Activated CD8-positive, alpha-beta memory T cell treated with anti-CD3 and anti-CD28 coated beads for 36 hours (primary cell): ENCODE measurements around the gene SATL1. TPM values are rescaled to one million over a fixed set of nuclear protein-coding genes. Genes with fewer than 3 reads are reported as not detected.
"Not testable (repeated sequence)": the region's sequence is repeated elsewhere in the genome, so short reads cannot be mapped to it uniquely, and the experiment has no call there.

Source experiments
- CTCF ChIA-PET: fragments of 350-600 bp; sonication (Branson Sonifier 250); formaldehyde crosslinking; loops from one replicate; lab custom pipeline; 2021; ENCODE audit warnings: antibody characterized with exemption; lab: Charles Lee
- POLR2A ChIA-PET: fragments of 350-600 bp; sonication (Branson Sonifier 250); formaldehyde crosslinking; loops from one replicate; lab custom pipeline; 2021; ENCODE audit warnings: antibody characterized with exemption; lab: Charles Lee
- total RNA-seq, 2 experiments: library from RNA; stranded (reverse); gene quantifications; one replicate each; pipeline ENCODE4 v1.2.3, GENCODE V29; 2021

SATL1 gene
- total RNA-seq, 2 experiments from 2014 or later, result not detected

- CTCF ChIA-PET, result no interaction called here
- POLR2A ChIA-PET, result no interaction called here
Observed at GRCh38 chrX:85112293-85112692, 131.3 kb downstream of the SATL1 start.

DNA sequence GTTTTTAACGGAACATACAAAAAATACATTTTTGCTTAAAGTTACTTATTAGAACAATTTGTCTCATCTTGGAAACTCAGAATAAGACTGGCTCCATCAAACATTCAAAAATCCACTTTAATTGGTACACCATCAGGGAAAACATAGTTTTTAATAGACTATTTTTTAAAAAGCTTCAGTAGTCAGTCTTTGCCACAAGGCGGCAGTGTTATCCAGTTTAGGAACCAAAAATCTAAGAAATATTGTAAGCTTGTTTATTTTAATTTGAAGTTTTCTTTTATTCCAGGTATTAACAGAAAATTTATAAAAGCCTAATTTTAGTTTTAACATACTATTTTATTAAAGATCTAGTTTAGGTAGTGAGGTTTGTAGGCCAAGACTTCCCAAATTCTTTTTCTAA lies 132.2 kb downstream of the SATL1 start:
- ChIA-PET POLR2A (no interaction called here), CTCF (no interaction called here)

- ChIA-PET CTCF (no interaction called here), POLR2A (no interaction called here)
Observed at GRCh38 chrX:85109235-85109634, 134.3 kb downstream of the SATL1 start.

DNA sequence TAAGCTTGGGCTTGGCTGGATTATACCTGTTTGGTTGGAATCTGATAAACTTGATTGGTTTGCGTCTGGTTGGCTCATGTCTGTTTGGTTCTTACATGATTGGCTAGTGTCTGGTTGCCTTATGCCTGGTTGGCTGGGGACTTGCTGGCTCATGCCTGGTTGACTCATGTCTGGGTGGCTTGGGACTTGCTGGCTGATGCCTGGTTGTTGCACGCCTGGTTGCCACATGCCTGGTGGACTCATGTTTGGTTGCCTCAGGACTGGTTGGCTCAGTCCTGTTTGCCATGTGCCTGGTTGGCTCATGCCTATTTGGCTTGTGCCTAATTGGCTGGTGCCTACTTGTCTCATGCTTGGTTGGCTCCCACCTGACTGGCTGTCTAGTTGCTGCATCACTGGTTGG lies 135.4 kb downstream of the SATL1 start:
- ChIA-PET CTCF (no interaction called here), POLR2A (no interaction called here)

- POLR2A ChIA-PET, result no interaction called here
- CTCF ChIA-PET, result no interaction called here
Observed at GRCh38 chrX:85107407-85107806, 136.2 kb downstream of the SATL1 start.

DNA sequence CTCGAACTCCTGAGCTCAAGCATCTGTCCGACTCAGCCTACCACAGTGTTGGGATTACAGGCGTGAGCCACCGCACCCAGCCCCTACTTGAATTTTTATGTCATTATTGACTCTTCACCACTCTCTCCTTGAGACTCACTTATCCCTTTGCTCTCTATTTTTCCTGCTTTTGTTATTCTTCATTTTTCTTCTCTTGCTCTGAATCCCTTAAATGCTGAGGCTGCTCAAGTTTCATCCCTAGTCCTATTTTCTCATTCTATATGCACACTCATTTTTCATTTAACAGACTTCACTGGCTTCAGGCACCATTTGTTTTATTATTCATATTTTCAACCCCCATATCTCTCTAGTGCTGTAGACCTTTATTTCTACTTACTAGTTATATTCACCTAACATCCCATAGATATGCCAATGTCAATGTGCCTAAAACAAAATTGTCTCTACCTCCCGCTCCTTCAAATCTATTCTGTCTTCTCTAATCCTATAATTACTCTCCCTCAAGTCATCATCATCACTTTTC lies 154.2 kb downstream of the SATL1 start:
- CTCF ChIA-PET, result no interaction called here
- POLR2A ChIA-PET, result no interaction called here

GRCh38 chrX:85084770-85085393 lies 158.7 kb downstream of the SATL1 start:
- POLR2A ChIA-PET, result no interaction called here
- CTCF ChIA-PET, result interaction anchor here (0.8 kb wide), 1 partner anchor 9 kb away, joined by 3 read pairs; no protein-coding TSS in a partner anchor

GRCh38 chrX:85077247-85077646 lies 166.3 kb downstream of the SATL1 start:
- POLR2A ChIA-PET, CTCF ChIA-PET: not testable (repeated sequence)

- ChIA-PET CTCF (no interaction called here), POLR2A (no interaction called here)
Observed at GRCh38 chrX:85065512-85066198, 177.9 kb downstream of the SATL1 start.

- ChIA-PET CTCF (no interaction called here), POLR2A (no interaction called here)
Observed at GRCh38 chrX:85052636-85053343, 190.8 kb downstream of the SATL1 start.

DNA sequence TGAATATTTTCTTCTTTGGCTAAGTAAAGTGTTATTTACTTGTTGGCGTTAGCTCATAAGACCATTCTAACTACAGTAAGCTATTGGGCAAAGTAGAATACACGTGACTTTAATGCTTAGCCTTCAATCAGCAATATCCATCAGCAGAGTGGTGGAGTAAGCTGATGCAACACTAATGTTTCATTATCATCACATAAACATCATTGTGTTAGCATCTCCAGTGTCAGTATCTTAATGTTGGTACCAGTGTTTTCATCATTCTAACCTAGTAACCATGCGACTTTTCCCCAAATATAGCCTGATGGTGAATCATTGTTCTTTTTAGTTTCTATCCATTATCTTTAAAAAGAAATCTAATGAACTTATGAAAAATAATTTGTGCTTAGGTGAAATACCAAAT lies 191.4 kb downstream of the SATL1 start:
- ChIA-PET CTCF (no interaction called here), POLR2A (no interaction called here)

- CTCF ChIA-PET, result no interaction called here
- POLR2A ChIA-PET, result no interaction called here
Observed at GRCh38 chrX:85051627-85052026, 192.0 kb downstream of the SATL1 start.

Other genes with a start within 250 kb of the SATL1 start
- gene APOOL, start 239.9 kb downstream of the SATL1 start, total RNA-seq, result 10 to 100 TPM; 20.2 to 22.4 TPM
- gene ZNF711, start 212 bp upstream of the SATL1 start, total RNA-seq, result under 1 TPM; 0.13 to 0.23 TPM
- not detected for gene POF1B, start 135.9 kb upstream of the SATL1 start, total RNA-seq